Heart right ventricle (tissue), 16 donors: ENCODE measurements around the gene COL6A2. TPM values are rescaled to one million over a fixed set of nuclear protein-coding genes. Genes with fewer than 3 reads are reported as not detected.
"Not testable (repeated sequence)": the region's sequence is repeated elsewhere in the genome, so short reads cannot be mapped to it uniquely, and the experiment has no call there.

ENCODE experiments used
- ATAC-seq, 8 donors: fragments of 200-7000 bp; cut with Tn5 transposase; one replicate each; pipeline ENCODE4 v1.9.1; 2020; ENCODE audit warnings: mild to moderate bottlenecking in 8 of 8, moderate library complexity in 8 of 8, moderate number of reproducible peaks in 1 of 8
- DNase-seq, 2 donors: peaks; one replicate each; pipeline ENCODE4 v3.0.0-alpha.2; 2020
- H3K27ac ChIP-seq, 10 donors: fragments of 200-600 bp; sonication (generic) in 2 of 10; one replicate each; pipeline versions ENCODE4 v1.5.0 to v1.8.0; 2020 to 2022; ENCODE audit warnings: mild to moderate bottlenecking in 3 of 10
- H3K27me3 ChIP-seq, 7 donors: fragments of 200-600 bp; one replicate each; pipeline ENCODE4 v1.8.0; 2021 to 2022; ENCODE audit warnings: mild to moderate bottlenecking in 2 of 7
- H3K36me3 ChIP-seq, 9 donors: fragments of 200-600 bp; sonication (generic) in 1 of 9; one replicate each; pipeline versions ENCODE4 v1.5.0 to v1.8.0; 2020 to 2022; ENCODE audit warnings: mild to moderate bottlenecking in 2 of 9
- H3K4me1 ChIP-seq, 9 donors: fragments of 200-600 bp; sonication (generic) in 1 of 9; one replicate each; pipeline versions ENCODE4 v1.5.0 to v1.8.0; 2020 to 2022; ENCODE audit warnings: mild to moderate bottlenecking in 4 of 9
- H3K4me3 ChIP-seq, 10 donors: fragments of 200-600 bp; sonication (generic) in 2 of 10; one replicate each; pipeline versions ENCODE4 v1.5.0 to v1.8.0; 2020 to 2022; ENCODE audit warnings: mild to moderate bottlenecking in 7 of 10, moderate library complexity in 2 of 10
- H3K9me3 ChIP-seq, 11 donors: fragments of 200-600 bp in 10 of 11; sonication (generic) in 2 of 11; one replicate each; pipeline versions ENCODE4 v1.5.0 to v1.8.0; 2013 to 2022; ENCODE audit warnings: mild to moderate bottlenecking in 2 of 11, control low read depth in 1 of 11, moderate library complexity in 1 of 11
- WGBS, 2 donors: extraction: QIAGEN DNeasy Blood & Tissue Kit; methylation state at CpG; one replicate each; pipeline ENCODE4 v1.1.7; 2013; ENCODE audit warnings: inconsistent platforms in 1 of 2; 5-methylcytosine and 5-hydroxymethylcytosine counted together
- intact Hi-C, 10 donors: fragments of 100-400 bp; cut with DNase I; formaldehyde crosslinking; loops; one replicate each; pipeline versions ENCODE4 v1.11.1 to v1.14.2; 2022
- polyA plus RNA-seq, 2 donors: library from polyadenylated mRNA; stranded (reverse); fragments of 200-250 nt; gene quantifications; one replicate each; pipeline ENCODE4 v1.2.3, GENCODE V29; 2013
- total RNA-seq, 10 donors: library from RNA; stranded (reverse); fragmentation: NEBNext Ultra II Directional in 3 of 10; extraction: Animal tissue kit (Norgen Biotek cat#: 25700) in 3 of 10; gene quantifications; one replicate each; pipeline versions ENCODE4 v1.2.1 to v1.2.4, GENCODE V29; 2021 to 2023
- TF ChIP-seq, protein P1 (sequence below), 9 donors: fragments of 200-600 bp; sonication (generic) in 2 of 9; IDR thresholded peaks; one replicate each; pipeline versions ENCODE4 v1.5.0 to v1.8.0; 2021 to 2022; ENCODE audit warnings: antibody characterized with exemption in 9 of 9, mild to moderate bottlenecking in 5 of 9, moderate library complexity in 1 of 9
- donor health status: Arrhythmogenic right ventricular cardiomyopathy.
- donor health status: ischemic (EF 13 %, LVEDD 7.1; RV severe dilation, severe dysfunction).
- donor health status: healthy with polysubstance abuse.
- donor health status: DM: no; HTN: yes; CAD: no.
- donor health status: DM: no; HTN: no; CAD: no.
- donor health status: ischemic (EF 25% LVEDD 6.9; RV normal size, moderate dysfunction).
- donor health status: ischemic (EF 25% LVEDD 5.7; RV mildly dilated, moderate dysfunction).
- donor health status: healthy.
- donor health status: DM: yes; HTN: yes; CAD: no.
- donor health status: Ischemic cardiomyopathy.
- donor health status: ischemic (EF 35%, LVEDD 5.7; RV mildly dilated, moderate dysfunction).
- donor health status: nonischemic (EF 11% LVEDD 7.7; RV severe dilation, severe dysfunction).
- donor health status: DM: yes; HTN: yes; CAD: no.
- donor health status: PGD.
- donor health status: ischemic (EF 29% LVEDD 5.4; RV normal size, mild dysfunction).
- donor health status: nonischemic (EF 23%, LVEDD 6.1; RV moderate dilation, normal function).

Gene COL6A2
- total and polyA plus RNA-seq, 12 donors = 76.6 to 370 (median 162) TPM

DNA sequence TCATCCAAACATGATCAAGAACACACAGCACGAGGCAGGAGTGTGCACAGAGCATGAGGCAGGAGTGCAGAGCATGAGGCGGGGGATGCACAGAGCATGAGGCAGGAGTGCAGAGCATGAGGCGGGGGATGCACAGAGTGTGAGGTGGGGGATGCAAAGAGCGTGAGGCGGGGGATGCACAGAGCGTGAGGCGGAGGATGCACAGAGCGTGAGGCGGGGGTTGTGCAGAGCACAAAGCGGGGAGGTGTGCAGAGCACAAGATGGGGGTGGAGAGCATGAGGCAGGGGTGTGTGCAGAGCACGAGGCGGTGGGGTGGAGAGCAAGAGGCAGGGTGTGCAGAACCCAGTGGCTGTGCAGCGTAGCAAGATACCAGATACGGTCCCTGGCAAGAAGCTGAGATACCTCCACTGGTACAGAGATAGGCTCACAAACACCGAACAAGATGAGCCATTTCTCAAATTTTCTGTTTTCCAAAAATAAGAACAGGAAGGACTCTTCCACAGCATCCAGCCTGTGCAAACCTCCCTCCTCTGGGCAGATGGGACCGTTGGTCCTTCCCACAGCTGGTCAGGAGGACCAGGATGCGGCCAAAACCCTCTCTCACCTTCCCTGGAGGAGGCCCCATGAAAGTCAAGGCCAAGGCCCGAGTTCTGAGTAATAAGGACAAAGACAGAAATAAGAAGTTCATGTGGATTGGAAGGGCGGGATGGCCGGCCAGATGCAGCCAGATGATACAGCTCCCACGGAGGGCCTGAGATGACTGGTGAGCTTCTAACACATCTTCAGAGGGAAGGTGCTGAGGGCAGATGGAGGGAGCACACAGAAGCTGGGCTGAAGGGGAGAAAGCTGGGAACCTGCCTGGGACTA lies 74.3 kb downstream of the COL6A2 start:
- H3K9me3 ChIP-seq = peaks cover 0 to 32% (median 13%) of the 10 kb centered on the region in 11 donors
- H3K4me3 ChIP-seq = no peak overlapping the region
- DNase-seq (no peak), ATAC-seq (peak in 1 of 8 donors; percentile 69)
- 88 to 94% methylated on average over 21 of the region's 21 CpGs for WGBS, 2 donors
- intact Hi-C loops = no loop called here
- TF ChIP-seq, protein P1, sequence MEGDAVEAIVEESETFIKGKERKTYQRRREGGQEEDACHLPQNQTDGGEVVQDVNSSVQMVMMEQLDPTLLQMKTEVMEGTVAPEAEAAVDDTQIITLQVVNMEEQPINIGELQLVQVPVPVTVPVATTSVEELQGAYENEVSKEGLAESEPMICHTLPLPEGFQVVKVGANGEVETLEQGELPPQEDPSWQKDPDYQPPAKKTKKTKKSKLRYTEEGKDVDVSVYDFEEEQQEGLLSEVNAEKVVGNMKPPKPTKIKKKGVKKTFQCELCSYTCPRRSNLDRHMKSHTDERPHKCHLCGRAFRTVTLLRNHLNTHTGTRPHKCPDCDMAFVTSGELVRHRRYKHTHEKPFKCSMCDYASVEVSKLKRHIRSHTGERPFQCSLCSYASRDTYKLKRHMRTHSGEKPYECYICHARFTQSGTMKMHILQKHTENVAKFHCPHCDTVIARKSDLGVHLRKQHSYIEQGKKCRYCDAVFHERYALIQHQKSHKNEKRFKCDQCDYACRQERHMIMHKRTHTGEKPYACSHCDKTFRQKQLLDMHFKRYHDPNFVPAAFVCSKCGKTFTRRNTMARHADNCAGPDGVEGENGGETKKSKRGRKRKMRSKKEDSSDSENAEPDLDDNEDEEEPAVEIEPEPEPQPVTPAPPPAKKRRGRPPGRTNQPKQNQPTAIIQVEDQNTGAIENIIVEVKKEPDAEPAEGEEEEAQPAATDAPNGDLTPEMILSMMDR (IDR thresholded peaks at IDR 0.05) = no peak
- H3K27me3 ChIP-seq = no peaks in the 10 kb centered on the region
- H3K36me3 ChIP-seq = no peaks in the 10 kb centered on the region
- no peaks in the 10 kb centered on the region for H3K4me1 ChIP-seq
- H3K27ac ChIP-seq = no peak overlapping the region

DNA sequence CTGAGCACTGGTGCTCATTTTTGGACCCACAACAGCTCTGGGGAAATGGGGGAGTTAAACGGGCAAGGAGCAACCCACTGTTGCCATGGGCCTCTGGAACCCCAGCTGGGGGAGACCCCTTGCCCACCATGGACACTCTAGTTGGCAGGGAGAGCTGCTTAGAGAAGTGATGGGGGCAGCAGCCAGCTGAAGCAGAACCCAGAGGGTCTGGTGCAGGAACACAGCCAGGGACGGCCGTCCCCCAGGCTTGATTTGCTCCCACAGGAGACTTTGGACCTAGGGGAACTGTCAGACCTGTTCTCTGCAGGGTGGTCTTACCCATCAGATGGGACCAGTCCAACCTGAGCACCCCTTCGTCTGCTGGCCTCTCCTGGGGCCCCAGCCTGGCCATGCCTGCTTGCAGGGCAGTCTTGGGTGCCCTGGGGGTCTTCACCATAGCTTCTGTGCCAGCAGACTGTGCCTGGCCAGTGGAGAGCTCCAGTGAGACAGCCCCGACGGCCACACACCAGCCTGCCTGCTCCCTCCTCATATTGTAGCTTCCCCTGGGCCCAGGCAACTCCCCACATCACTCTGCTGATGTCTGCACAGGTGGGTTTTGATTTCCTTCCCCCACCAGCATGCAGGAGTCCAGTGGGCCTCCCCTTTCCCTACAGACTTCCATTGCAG lies 75.1 kb downstream of the COL6A2 start:
- no peak overlapping the region for H3K4me3 ChIP-seq
- H3K4me1 ChIP-seq = no peaks in the 10 kb centered on the region
- DNase-seq (no peak), ATAC-seq (peak in 1 of 8 donors; percentile 22)
- H3K27me3 ChIP-seq = no peaks in the 10 kb centered on the region
- TF ChIP-seq, protein P1 (IDR thresholded peaks at IDR 0.05) = no peak
- H3K36me3 ChIP-seq = no peaks in the 10 kb centered on the region
- H3K9me3 ChIP-seq = peaks cover 0 to 32% (median 13%) of the 10 kb centered on the region in 11 donors
- no peak overlapping the region for H3K27ac ChIP-seq
- intact Hi-C loops = no loop called here
- 93% methylated on average over 6 of the region's 6 CpGs for WGBS, 2 donors

DNA sequence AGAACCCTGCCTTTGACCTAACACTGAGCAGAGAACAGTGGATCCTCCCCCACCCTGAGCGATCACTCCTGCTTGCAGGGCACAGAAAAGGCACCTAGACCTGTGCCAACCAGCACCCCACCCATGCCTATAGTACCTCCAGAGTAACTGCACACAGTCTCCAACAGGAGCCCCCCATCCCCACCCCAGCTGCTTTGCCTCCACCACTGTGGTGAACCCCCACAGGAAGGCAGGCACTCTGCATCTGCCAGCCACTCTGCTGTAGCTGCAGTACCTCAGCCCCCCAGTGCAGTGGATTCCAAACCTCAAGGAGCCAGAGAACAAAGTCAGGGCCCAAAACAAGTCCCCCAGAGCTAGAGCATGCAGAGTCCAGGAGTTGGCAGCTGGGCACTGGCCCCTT lies 75.7 kb downstream of the COL6A2 start:
- 95 to 100% methylated on average over 1 of the region's 1 CpG for WGBS, 2 donors
- Histone ChIP-seq H3K27me3 (no peaks in the 10 kb centered on the region), H3K36me3 (no peaks in the 10 kb centered on the region), H3K27ac (no peak overlapping the region), H3K9me3 (peaks cover 0 to 32% (median 13%) of the 10 kb centered on the region in 11 donors), H3K4me3 (no peak overlapping the region), H3K4me1 (no peaks in the 10 kb centered on the region)
- intact Hi-C loops = no loop called here
- ATAC-seq = peak in 1 of 8 donors; percentile 44
- DNase-seq = no peak
- TF ChIP-seq, protein P1 (IDR thresholded peaks at IDR 0.05) = no peak

DNA sequence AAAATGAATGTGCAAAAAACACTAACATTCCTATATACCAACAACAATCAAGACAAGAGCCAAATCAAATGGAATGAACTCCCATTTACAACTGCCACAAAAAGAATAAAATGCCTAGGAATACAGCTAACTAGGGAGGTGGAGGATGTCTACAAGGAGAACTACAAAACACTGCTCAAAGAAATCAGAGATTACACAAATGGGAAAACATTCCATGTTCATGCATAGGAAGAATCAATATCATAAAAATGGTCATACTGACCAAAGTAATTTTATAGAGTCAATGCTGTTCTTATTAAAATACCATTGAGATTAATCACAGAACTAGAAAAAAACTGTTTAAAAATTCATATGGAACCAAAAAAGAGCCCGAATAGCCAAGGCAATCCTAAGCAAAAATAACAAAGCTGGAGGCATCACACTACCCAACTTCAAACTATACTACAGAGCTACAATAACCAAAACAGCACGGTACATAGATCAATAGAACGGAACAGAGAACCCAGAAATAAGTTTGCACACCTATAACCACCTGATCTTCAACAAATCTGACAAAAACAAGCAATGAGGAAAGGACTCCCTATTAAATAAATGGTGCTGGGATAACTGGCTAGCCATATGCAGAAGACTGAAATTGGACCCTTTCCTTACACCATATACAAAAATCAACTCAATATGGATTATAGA lies 78.7 kb downstream of the COL6A2 start:
- H3K4me1 ChIP-seq, H3K27me3 ChIP-seq, ATAC-seq, DNase-seq, H3K4me3 ChIP-seq, H3K27ac ChIP-seq, intact Hi-C loops, H3K36me3 ChIP-seq: not testable (repeated sequence)
- peaks cover 0 to 32% (median 13%) of the 10 kb centered on the region in 11 donors for H3K9me3 ChIP-seq
- WGBS, 2 donors = 95 to 97% methylated on average over 3 of the region's 3 CpGs
